Right renal cortex interstitium (tissue), 3 donors: ENCODE measurements around the gene KIFC1. TPM values are rescaled to one million over a fixed set of nuclear protein-coding genes. Genes with fewer than 3 reads are reported as not detected.

ENCODE experiments used
- DNase-seq, 3 donors: peaks; one replicate each; pipeline ENCODE4 v3.0.0-alpha.2; 2013; ENCODE audit warnings: low read depth in 3 of 3, low spot score in 2 of 3
- polyA plus RNA-seq, 3 donors: library from polyadenylated mRNA; unstranded; fragments of 120-200 nt; gene quantifications; one replicate each; pipeline ENCODE4 v1.2.1, GENCODE V29; 2013; ENCODE audit not compliant: insufficient read length in 3 of 3

Gene KIFC1
- polyA plus RNA-seq, 3 donors = 34.2 to 43.3 (median 41.2) TPM

DNA sequence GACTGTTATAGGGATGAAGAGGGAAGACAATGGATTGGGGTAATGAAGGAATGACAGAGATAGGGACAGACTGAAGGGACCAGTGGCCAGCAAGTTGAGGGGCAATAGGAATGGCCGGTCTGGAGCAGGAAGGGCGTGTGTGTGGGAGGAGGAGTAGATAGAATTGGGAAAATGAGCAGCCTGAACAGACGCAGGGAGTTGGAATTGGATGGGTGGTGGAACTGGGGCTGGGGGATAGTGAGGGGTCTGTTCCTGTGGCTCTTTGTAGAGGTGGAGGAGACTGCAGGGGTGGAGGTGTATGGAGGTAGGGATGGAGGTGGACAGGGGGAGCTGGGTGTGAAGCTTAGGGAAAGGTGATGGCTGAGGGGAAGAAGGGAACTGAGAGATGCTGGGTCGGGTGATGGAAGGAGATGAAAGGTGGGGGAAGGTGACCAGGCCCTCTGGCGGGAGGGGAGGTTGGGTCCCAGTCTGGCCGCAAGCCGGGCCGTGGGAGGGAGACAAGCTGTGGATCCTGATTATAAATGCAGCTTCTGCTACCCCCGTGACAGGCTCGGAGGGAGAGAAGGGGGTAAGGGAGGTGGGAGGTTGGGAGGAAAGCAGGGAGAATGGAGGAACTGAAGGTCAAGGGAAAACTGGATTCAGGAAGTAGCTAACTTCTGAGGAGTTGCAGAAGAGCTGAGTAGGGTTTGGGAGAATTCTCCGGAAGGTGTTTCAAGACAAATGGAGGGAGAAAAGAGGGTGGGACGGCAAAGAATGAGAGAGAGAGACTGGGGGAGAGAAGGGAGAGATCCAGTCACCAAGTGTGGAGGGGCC lies 33.4 kb downstream of the KIFC1 start:
- DNase-seq = no peak

DNA sequence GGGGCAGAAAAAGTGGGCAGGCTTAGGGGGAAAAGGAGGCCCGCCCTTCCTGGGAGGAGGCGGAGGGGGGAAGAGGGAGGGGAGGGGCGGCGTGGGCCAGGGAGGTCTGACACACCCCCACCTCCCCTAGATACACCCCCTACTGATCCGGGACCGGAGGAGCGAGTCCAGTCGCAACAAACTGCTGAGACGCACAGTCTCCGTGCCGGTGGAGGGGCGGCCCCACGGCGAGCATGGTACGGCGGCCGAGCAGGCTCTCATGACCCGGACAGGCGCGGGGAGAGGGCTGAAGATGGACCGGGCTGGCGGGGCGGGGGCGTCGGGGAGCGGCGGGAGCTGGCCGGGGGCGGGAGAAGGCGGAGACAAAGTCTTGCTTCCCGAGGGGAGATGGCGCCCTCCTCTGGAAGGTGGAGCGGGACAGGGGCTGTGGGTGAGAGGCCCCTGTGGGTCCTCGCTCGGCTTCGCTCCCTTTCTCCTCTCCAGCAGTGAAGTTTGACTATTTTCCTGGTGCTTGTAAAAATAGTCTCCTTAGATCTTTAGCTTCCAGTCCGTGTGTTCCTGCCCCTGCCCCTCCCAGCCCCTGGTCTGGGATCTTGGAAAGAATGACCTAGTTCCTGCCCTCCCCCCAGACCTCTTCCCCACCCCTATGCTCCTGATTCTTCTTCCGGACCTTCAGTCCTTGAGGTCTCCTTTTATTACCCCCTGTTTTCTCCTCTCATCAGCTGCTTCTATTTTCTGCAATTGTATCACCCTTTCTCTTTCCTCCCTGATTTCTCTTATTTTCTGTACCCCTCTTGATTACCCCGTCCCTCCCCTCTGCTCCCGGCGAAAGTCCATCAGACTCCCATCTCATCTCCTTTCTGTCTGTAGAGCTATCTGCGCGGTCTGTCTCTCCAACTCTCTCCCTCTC lies 34.3 kb downstream of the KIFC1 start:
- peak in 1 of 3 donors; percentile 59 for DNase-seq

DNA sequence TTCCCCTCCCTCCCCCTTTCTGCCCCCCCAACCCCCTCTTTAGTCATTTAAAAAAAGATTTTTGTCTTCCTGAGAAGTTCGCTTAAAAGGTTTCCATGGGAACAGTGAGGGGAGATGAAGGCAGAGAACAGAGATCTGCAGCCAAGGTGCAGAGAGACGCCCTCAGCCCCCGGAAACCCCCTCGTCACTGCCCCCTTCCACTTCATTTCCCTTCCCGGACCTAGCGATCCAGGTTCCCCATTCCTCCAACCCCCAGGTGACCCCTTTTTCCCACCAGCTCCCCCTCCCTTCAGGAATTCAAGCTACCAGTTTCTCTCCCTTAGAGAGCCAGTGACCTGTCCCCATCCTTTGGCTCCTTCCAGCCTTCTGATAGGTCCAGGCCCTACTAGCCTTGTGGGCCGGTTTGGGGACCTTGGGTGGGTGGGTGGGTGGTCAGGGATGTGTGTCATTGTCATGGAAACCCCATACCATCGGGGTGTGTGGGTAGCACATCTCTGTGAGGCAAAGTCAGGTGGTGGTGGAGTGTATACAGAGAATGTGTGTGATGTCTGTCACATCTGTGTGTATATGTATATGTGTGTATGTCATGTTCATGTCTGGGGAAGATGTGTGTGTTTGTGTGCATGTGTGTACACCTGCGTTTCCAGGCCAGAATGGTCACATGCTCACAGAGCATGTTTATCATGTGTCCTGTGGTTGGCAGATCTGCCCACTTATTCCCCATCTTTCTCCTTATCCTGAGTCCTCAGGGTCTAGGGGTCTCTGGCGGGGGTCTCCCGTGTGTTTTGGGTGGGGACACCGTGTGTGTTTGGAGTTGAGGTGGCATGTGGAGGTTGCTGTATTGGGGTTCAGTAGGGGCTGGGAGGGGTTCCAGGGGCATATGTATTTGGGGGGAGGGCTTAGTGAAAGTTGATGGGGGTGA lies 35.2 kb downstream of the KIFC1 start:
- DNase-seq = no peak

DNA sequence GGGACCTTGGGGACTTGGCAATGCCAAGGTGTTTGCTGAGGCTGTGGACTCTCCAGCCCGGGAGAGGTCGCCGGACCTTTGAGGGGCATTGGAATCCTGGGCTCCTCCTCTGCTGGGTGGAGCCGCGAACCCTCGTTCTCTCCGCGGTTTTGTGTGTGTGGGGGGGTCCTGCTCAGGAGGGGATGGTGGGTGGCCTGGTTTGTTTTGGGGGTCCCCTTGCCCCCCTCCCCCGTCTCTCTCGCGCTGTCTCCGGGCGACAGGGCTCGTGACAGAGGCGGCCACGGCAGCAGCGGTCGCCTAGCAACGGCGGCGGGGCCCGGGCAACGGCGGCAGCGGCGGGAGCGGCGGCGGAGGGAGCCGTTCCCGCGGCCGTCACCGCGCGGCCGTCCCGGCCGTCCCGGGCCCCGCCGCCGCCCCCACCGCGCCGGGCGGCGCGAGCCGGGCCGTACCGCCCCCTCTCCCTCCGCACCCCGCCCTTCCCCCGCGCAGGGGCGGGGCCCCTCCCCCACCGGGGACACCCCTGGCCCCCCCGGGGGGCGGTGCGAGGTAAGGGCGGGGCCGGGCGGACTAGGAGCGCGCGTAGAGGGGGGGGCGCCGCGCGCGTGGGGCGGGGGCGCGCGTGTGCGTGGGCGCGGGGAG lies 36.1 kb downstream of the KIFC1 start:
- DNase-seq = no peak

DNA sequence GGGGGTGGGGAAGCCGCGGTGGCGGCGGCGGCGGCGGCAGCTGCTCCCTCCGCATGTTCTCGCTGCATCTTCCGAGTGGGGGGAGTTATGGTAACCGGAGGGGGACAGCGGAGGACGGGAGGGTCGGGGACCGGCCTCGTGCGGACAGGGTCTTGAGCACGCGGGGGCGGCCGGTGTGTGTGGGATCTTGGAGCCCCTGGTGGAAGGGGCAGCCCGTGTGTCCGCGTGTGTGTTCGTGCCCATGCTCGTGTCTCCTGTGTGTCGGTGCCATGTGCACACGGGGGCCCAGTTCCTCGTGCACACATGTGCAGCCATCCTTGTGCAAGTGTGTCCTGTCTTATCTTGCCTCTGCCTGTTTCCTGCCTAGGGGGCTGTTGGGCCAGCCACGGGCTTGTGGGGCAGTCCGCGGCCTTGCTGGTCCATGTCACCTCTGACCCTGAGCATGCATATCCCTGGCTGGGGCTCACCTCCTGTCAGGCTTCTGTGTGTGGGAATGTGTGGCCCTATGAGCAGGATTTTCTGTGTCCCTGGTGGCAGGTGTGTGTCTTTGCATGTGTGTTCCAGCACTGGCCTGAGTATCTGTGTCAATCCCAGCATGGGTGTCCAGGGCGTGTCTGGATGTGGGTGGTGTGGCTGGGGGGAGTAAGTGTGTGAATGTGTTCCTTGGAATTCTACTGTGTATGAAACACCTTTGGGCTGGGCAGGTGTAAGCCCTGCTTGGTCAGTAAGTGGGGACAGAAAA lies 36.8 kb downstream of the KIFC1 start:
- no peak for DNase-seq

DNA sequence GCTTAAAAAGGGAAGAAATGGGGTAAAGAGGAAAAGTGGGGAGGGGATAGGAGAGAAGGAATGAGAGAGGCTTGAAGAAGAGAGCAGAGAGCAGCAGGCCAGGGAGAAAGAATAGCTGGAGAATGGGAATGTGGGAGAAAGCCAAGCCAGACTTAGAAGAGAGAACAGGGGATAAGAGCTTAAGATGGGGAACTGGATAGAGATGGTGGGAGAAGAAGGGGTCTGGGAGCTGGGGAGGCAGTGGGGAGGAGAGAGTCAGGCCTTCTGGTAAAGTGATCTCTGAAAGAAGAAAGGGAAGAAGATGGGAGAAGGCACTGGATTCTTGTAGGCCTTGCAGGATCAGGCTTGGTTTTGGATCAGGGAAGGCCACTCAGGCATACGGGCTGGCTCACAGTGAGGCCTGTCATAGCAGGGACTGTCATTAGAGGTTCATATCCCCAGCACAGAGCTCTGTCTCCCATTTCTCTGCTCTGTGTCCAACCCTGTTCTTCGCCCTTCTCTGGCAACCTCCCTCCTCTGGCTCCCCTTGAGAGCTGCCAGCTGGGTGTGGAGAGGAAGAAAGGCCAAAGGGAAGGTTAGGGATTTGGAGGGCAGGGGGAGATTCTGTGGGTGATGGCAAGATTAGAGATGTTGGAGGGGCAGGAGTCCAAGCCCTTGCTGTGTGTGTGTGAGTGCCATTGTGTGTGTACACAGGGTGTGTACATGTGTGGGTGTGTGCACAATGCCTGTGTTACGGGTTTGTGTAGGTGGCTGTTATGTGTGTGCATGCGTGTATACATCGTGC lies 37.5 kb downstream of the KIFC1 start:
- DNase-seq = no peak

DNA sequence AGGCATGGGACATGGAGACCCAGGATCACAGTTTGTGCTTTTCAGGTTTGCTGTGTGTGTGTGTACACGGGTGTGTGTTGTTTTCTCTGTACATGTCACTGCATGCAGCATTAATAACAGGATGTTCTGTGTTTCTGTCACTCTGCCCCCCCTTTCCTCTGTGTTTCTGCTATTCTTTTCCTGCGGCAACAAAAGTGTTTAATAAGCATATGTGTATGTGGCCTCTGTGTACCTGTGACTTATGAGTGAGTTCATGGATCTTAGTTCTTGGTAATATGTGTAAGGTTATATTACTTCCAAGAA lies 38.1 kb downstream of the KIFC1 start:
- no peak for DNase-seq

DNA sequence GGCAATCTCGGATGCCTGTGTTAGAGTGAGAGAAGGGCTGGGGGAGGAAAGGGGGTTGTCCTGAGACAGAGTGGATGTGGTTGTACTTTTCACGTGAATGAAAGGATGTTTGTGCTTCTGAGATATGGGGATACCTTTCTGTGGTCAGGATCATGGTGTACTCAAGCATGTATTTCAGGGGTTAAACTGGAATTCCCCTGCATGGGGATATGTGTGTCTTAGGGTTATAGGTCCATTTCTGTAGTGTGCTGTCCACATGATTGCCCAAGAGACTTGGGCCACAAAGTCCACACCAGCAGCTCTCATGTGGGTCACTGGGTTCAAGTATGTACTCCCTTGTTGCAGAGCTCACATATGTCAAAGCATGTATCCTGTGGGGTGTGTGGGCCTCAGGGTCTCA lies 38.7 kb downstream of the KIFC1 start:
- DNase-seq = no peak

DNA sequence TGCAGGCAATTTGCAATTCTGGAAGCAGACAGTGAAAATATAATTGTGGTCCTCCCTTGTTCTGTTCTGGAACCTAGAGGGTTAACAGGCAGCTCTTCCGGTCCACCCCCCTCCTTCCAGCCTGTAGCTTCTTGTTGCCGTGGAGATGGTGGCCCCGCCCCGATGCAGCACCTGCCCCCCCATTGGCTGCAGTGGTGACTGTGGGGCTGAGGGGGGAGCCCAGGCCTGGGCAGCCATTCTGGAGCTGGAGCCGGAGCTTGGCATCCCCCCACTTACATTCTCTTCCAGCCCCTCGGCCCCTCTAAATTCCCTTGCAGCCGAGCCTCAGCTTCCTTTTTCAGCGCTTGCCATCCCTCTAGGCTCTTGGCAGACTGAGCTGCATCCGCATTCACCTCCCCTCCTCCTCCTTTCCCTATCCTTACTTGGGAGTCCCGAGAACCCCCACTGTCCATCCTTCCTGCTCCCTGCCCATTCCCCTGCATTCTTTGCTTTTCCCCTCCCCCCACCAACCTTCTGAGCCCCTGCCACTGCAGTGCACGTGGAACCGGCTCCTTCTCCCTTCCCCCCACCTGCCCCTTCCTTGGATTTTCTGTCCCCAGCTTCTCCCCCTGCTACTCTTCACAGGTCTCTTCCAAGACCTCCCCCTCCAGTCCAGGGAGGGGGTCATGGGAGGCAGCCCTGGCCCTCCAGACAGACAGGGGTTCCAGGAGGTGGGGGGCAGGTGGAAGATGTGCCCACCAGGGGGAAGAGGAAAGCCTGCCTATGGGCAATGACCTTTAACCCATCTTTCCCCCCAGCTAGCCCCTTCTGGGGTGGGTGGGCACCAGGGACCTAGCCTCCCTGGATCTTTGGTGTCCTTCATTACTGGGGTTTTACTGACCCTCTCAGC lies 39.6 kb downstream of the KIFC1 start:
- DNase-seq = no peak

DNA sequence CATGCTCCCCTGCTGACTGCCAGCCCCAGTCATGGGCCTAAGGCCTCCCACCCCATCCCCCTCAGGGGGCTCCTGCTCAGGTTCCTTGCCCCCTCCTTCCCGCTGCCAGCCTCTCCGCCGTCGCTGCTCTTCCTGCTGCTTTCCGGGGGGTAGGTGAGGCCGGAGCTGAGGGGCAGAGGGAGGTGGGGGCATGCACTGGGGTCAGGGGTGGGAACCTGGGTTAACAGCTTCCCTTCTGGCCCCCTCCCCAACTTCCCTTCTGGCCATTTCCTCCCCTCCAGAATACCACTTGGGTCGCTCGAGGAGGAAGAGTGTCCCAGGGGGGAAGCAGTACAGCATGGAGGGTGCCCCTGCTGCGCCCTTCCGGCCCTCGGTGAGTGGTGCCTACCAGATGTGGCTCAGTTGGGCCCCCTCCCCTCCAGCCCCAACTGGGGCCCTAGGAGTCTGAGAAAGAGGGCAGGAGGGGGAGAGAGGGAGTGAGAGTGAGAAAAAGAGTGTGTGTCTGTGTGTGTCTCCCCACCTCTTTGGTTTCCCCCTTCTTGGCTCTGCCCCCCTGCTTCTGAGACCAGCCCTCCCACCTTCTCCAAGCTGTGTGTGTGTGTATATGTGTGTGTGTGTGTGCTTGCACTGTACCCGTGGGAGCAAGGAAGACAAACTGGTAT lies 40.4 kb downstream of the KIFC1 start:
- no peak for DNase-seq

DNA sequence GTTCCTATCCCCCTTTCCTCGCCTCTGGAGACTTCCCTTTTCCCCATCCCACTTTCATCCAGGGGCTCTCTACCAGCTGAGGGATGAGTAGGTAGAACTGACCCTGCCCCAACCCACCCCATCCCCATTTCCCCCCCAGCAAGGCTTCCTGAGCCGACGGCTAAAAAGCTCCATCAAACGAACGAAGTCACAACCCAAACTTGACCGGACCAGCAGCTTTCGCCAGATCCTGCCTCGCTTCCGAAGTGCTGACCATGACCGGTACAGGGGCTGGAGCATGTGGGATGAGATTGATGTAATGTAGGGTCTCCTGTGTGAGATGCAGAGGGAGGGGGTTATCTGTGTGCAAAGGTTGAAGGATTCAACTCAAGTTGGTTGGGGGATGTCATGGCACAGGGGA lies 40.9 kb downstream of the KIFC1 start:
- DNase-seq = no peak

DNA sequence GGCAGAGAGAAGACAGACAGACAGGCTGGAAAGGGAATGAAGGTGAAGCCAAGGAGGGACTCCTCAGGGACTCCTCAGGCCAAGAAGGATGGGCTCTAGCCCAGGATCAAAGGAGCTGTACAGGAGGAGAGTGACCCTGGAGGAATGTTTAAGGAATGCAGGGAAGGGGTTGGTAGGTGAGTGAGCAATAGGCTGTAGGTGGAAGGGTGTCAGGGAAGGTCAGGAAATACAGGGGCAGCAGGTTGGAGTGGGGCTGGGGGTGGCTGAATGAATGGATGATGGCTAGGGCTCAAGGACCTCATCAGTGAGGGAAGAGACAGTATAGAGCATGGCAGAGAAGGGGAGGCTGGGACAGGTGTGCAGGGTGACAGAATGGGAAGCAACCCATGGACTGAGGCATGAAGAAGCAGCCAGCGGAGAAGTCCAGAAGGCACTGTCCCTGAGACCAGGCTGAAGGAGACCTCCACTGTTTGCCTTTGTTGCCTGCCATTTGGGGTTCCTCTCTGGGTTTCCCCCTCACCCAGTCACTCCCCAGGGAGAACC lies 41.4 kb downstream of the KIFC1 start:
- no peak for DNase-seq

DNA sequence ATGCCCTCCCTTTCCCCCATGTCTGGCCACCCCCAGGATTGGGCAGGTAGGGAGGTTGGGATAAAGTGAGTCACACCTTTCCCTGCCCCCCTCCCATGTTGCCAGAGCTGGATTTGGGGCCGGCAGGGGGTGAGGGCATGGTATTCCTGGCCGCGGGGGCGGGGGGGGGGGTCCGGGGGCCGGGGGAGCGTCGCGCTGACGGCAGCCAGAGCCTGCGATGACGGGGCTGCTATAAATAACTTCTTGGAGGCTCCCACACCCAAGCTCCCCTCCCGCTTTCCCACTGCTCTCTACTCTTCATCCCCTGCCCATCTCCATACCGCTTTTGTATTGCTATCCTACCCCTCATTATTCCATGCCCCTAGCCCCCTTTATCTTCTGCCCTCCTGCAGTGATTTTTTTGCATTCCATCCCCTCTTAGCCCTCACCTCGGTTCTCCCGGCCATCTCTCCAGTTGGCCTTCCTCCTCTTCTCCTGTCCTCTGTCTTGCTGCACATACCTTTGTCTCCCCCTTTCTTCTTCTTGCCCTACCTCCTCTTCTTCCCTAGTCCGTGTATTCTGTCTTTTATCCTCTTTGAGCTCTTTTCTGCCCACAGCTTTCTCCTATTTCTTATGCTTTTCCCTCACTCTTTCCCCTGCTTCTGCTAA lies 42.0 kb downstream of the KIFC1 start:
- no peak for DNase-seq

DNA sequence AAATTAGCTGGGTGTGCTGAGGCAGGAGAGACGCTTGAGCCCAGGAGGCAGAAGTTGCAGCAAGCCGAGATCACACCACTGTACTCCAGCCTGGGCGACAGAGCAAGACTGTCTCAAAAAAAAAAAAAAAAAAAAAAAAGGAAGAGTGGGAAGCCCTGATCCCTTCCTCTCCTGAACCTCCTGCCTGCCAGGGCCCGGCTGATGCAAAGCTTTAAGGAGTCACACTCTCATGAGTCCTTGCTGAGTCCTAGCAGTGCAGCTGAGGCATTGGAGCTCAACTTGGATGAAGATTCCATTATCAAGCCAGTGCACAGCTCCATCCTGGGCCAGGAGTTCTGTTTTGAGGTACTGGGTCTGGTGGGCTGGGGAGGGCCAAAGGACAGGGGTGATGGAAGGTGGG lies 43.3 kb downstream of the KIFC1 start:
- no peak for DNase-seq

DNA sequence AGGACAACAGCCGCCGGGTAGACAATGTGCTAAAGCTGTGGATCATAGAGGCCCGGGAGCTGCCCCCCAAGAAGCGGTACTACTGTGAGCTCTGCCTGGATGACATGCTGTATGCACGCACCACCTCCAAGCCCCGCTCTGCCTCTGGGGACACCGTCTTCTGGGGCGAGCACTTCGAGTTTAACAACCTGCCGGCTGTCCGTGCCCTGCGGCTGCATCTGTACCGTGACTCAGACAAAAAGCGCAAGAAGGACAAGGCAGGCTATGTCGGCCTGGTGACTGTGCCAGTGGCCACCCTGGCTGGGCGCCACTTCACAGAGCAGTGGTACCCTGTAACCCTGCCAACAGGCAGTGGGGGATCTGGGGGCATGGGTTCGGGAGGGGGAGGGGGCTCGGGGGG lies 46.0 kb downstream of the KIFC1 start:
- DNase-seq = no peak

DNA sequence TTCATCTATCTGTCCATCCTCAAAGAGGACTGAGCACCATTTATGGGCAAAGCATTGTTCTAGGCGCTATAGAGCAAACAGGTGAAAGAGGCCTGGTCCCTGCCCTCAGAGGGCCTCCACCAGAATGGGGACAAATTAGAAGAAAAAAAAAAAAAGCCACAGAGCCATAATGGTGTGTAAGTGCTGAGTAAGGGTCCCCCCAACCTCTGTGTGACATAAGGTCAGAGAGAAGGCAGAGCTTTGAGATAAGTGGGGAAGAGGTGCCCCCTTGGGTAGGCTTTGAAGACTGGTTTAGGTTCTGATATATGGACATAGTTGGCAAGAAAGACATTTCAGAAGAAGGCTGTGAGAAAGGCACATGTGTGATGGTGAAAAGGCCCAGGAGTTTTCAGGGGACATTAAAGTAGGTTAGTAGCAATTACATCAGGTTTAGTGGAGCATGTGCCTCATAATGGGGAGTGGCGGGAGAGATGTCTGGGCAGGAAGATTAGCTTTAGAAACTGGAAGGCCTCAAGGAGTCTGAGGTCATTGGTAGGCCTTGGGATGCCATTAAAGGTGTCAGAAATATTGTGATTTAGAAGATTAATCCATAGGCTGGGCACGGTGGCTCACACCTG lies 47.5 kb downstream of the KIFC1 start:
- no peak for DNase-seq
